NCI-H1694 (cell line): Measurements from ENCODE around the gene ZNF79.

ENCODE experiments used
- DNase-seq: peaks from one replicate; lab custom pipeline; 2025; lab: John Stamatoyannopoulos, UW

ZNF79 gene

DNA sequence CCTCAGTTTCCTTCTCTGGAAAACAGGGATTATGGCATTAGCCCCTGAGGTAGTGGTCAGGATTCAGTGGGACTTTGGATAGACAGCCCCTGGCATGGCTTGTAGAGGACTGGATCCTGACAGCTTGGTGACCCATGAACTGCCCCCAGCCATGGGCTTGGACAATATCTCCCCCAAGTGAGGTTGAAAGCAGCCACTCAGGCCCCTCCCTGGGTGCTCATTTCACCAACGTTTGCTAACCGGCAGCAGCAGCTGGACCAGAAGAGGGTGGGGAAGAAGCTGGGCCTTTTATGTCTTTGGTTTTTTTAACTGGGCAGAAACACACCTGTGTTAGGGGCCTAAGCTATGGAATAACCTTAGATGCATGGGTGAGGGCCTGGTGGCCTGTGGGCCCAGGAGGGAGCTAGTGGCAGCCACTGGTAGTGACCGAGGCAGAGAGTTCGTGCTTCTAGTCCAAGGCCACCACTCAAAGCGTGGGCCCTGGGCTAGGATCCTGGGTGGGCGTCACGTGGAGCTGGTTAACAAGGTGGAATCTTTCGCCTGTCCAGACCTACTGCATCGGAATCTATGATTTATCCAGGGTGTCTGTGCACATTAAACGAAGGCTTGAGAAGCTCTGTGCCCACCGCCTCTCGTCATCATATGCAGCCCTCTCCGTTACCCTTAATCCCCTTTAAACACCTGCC lies 25.3 kb upstream of the ZNF79 start:
- no peak for DNase-seq

GRCh38 chr9:127399736-127400269 lies 24.4 kb upstream of the ZNF79 start:
- DNase-seq = no peak

GRCh38 chr9:127402401-127403090 lies 21.6 kb upstream of the ZNF79 start:
- no peak for DNase-seq

DNA sequence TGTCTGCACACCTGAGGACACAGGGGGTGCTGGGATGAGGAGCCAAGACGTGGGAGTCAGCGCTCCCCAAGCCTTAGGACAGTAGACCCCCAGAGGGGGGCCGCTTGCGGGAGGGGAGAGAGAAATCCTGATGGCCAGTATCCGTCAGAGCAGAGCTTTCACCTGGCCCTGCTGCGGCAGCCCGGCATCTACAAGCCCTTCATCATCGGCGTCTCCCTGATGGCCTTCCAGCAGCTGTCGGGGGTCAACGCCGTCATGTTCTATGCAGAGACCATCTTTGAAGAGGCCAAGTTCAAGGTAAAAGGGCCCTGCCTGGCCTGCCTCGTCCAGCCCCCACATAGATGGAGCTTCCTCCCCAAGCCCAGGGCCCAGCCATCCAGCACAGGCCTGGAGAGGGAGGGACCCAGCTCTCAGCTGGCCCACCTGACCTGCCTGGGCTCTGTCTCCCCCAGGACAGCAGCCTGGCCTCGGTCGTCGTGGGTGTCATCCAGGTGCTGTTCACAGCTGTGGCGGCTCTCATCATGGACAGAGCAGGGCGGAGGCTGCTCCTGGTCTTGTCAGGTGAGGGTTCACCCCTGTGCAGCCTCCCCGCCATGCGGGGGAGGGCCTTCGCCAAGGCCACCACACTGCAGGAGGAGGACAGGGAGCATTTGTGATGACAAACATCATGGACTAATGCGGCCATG lies 20.5 kb upstream of the ZNF79 start:
- no peak for DNase-seq

DNA sequence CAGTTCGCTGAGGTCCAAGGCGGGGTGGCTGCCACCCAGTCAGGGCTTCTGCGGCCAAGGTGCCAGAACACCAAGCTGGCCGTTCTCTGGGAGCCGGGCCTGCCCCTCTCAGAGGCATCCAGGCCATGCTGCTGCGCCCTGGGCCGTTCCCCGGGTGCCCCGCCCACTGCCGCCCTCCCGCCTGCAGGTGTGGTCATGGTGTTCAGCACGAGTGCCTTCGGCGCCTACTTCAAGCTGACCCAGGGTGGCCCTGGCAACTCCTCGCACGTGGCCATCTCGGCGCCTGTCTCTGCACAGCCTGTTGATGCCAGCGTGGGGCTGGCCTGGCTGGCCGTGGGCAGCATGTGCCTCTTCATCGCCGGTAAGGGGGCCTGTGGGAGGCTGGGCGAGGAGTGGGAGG lies 19.6 kb upstream of the ZNF79 start:
- DNase-seq = no peak

- DNase-seq = peak; percentile 8
These were observed 18.6 kb upstream of the ZNF79 start for GRCh38 chr9:127405344-127406125.

GRCh38 chr9:127406799-127407491 lies 17.2 kb upstream of the ZNF79 start:
- no peak for DNase-seq

DNA sequence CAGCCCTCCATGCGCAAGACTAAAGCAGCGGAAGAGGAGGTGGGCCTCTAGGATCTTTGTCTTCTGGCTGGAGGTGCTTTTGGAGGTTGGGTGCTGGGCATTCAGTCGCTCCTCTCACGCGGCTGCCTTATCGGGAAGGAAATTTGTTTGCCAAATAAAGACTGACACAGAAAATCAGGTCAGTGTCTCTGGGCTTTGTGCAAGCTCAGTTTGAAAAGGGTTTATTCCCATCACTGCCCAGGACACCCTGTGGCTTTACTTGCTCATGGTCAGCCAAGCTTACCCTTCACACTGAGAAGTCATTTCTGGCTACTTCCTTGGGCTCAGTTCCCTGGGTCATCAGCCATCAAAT lies 16.7 kb upstream of the ZNF79 start:
- no peak for DNase-seq

DNA sequence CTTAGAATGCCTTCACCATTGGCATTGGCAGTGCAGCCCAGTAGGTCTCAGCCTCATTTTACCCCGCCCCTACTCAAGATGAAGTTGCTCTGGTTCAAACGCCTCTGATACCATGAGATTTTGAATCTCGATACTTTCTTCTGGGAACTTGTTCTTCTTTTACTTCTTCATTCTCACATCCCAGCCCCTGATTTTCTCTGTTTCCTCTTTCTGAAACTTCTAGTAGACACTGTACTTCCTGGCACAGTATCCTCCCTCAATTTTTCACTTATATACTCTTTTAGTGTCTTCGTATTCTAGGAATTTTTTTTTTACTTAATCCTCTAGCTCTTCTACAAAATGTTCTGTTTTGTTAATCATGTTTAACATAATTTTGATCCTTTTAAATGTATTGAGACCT lies 13.1 kb upstream of the ZNF79 start:
- DNase-seq = no peak

DNA sequence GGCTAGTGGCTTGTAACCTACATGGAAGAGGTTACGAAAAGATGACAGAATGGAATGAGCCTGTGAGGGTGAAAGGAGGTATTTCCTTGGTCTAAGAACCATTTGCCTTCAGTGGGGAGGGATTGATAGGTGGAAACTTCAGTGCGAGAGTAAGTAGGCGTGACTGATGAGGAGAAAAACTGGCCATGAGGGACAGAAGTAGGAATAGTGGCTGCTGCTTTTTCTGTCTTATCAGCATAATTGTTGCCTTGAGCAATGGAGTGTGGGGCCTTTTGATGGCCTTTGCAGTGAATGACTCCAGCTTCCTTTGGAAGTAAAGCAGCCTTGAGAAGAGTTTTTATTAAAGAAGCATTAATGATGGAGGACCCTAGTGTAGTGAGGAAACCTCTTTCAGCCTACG lies 9.0 kb upstream of the ZNF79 start:
- no peak for DNase-seq

GRCh38 chr9:127415657-127416056 lies 8.5 kb upstream of the ZNF79 start:
- DNase-seq = no peak

DNA sequence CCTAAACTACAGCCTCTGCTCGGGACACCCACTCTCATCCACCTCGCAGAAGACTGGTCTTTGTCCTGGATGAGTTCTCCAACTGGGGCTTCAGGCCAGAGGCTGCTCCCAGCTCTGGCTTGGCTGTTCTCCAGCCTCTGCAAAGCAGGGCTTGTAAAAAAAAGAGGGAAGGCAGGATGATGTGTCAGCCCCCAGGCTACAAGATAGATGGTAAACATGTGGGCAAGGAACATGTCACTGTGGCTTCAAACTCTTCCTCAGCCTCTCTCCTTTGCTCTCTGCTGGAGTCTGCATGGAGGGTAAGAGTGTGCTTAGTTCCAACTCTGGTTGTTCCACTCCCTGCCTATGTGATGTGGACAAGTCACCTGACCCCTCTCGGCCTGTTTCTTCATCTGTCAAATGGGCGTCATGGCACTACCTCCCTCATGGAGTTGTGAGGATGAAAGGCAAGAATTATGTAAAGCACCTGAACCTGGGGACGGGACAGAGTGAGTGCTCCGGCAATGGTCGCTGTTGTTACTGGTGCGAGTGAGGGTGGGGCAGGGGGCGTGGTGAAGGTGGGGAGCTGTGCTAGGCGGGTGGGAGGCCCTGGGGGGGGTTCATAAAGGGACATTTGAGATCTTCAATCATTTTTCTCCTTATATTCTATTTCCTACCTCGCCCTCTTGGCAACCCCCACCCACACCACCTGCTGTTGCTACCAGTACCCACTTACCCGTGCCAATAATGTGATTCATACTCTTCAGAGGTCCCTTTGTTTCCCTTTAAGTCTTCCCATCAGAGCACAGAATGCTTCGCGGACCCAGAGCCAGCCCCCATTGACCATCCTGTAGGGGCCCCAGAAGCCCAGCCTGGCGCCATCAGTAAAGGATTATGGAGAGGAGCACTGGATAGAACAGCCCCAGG lies 6.8 kb upstream of the ZNF79 start:
- no peak for DNase-seq

DNA sequence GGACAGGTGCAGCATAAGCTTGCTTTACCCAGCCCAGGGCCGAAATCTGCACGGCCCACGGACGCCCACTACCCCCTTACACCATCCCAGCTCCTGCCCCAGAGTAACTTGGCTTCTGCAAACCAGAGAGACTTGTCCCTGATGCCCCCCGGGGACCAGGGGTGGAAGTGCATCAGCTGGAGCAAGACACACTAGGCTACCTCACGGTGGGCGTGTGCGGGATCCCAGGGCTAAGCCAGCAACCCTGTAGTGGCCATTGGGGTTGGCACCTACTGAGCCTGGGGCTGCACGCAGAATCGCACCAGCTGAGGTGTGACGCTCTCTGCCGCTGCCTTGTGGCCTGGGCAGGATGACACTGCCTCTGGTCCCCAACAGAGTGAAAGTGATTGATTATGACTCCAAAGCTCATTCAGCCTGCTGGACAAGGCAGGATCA lies 6.1 kb upstream of the ZNF79 start:
- DNase-seq = no peak

DNA sequence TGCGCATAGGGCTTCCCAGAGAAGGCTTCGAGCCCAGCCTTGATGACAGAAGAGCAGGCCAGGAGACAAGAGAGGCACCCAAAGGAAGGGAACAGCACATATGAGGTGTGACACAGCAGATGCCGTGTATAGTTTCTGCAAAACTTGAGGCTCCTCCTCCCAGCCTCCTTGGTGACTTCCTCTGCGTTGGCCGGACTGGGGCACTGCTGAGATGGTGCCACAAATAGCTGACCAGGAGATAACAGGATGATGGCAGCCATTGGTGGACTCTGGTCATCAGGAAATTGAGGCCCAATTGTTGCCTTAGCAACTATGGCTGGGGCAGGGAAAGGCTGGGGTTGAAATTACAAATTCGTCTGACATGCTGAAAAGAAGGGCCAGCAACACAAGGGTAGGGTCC lies 4.8 kb upstream of the ZNF79 start:
- DNase-seq = no peak

DNA sequence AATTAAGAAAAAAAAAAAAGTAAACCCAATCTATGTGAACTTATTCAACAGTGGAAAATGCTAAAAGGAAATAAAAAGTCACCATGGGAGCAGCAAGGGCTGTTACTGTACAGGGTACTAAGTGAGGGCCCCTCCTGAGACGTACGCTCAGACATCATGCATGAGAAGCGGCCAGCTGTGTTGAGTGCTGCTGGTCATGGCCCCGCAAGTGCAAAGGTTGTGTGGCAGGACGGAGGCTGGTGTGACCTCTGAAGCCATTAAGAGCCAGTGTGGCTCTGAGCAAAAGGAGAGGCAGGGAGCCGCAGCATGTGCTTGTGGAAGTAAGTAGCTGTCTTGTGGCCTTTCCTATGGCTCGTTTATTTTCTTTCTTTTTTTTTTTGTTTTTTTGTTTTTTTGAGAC lies 3.1 kb upstream of the ZNF79 start:
- no peak for DNase-seq

DNA sequence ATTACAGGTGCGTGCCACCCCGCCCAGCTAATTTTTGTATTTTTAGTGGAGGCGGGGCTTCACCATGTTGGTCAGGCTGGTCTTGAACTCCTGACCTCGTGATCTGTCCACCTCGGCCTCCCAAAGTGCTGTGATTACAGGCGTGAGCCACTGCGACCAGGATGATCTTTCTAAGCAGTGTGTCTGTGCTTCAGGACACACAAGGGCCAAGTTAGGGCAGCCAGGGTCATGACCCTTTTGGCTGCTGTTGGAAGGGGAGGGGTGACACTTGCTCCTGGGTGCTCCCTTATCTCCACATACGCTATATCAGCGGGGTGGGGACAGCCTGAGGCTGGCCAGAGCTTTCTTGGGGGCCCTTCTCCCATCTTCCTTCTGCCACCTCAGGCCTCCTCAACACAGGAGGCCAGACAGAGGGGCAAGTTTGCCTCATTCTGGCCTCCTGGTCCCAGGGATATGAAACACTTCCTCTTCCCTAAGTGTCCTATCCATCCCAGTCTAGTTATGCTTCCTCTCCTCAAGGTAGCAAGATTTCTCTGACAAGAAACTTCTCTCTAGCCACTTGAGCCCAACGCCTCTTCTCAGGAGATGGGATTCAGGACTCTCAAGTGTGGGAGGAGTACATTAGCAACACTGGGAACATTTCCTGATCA lies 1.9 kb upstream of the ZNF79 start:
- no peak for DNase-seq

DNA sequence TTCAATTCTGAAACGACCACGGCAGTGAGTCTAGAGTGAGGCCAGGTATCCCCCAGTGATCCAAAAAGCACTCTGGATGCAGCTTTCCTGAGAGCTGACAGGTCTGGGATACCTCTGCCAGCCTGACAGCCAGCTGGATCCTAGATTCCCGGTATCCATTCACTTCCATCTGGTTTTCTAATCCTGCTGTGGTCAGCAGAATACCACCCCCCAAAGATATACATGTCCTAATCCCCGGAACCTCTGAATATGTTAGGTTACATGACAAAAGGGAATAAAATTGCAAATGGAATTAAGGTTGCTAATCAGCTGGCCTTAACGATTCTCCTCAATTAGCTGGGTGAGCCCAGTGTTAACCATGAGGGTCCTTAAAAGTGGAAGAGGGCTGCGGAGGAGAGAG lies 1.4 kb upstream of the ZNF79 start:
- DNase-seq = no peak

DNA sequence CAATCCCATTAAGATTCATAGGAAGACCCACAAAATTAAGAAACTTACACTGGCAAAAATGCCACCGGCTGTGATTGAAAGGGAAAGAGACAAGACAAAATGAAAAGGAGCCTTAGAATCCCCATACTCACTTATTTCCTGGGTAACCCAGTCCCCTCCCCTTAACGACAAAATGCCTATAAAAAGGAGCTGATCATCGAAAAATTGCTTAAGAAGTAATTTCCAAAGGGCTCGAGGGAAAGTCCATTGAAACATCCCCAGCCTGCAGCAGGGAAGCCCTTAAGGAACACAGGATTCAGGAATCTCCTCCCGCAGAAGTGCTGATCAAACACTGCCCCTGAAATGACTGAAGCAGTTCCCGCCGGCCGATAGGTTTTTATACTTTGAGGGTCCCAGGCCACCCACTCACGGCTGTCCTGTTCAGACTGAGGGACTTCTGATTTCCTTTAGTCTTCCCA lies 677 bp upstream of the ZNF79 start:
- no peak for DNase-seq

DNA sequence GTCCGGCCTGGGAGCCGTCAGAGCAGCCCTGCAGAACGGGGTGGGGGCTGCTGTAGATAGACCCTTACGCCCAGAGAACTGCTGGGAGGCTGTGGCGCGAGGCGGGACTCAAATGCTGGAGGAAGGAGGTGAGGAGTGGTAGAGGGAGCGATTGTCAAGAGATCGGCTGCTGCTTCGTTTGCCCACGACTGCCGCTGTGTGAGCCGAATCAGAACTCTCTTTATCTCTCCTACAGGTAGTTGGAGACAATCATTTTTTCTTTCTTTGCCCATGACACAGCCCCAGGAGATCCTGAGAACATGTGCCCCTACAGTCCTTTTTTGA lies 456 bp downstream of the ZNF79 start:
- DNase-seq = no peak

- no peak for DNase-seq
These were observed 2.6 kb downstream of the ZNF79 start for GRCh38 chr9:127426756-127427155.
